ENCODE data around the gene PPP6R3. TPM values are rescaled to one million over a fixed set of nuclear protein-coding genes. Genes with fewer than 3 reads are reported as not detected.

Gene PPP6R3
- total and polyA plus RNA-seq, 12 donors, result 40.2 to 180 (median 89.0) TPM

- TF ChIP-seq POLR2A (IDR thresholded peaks at IDR 0.05) (no peak), CTCF (IDR thresholded peaks at IDR 0.05) (no peak)
- Histone ChIP-seq H3K27ac (peak overlapping the region in 1 of 5 donors; percentile 2), H3K36me3 (replicated peaks in 1 of 2) (peaks cover 0 to 17% of the 10 kb centered on the region in 2 donors), H3K4me1 (replicated peaks in 1 of 2) (peaks cover 5 to 38% of the 10 kb centered on the region in 2 donors), H3K4me3 (no peak overlapping the region), H3K9me3 (replicated peaks in 1 of 3) (no peaks in the 10 kb centered on the region), H3K27me3 (no peaks in the 10 kb centered on the region)
- DNase-seq, result no peak
- intact Hi-C loops (cut with DNase I), result no loop called here
- WGBS, 4 donors, result 84 to 94% (median 89%) methylated on average over 7 of the region's 7 CpGs
These were observed 90.7 kb downstream of the PPP6R3 start for GRCh38 chr11:68551223-68551622.

- H3K9me3 ChIP-seq (replicated peaks in 1 of 3), result no peaks in the 10 kb centered on the region
- DNase-seq, result no peak
- peaks cover 0 to 17% of the 10 kb centered on the region in 2 donors for H3K36me3 ChIP-seq (replicated peaks in 1 of 2)
- 86 to 98% (median 94%) methylated on average over 3 of the region's 3 CpGs for WGBS, 4 donors
- intact Hi-C loops (cut with DNase I), result no loop called here
- no peak overlapping the region for H3K4me3 ChIP-seq
- H3K27me3 ChIP-seq, result no peaks in the 10 kb centered on the region
- peaks cover 5 to 33% of the 10 kb centered on the region in 2 donors for H3K4me1 ChIP-seq (replicated peaks in 1 of 2)
- TF ChIP-seq POLR2A (IDR thresholded peaks at IDR 0.05), result no peak
- TF ChIP-seq CTCF (IDR thresholded peaks at IDR 0.05), result no peak
- no peak overlapping the region for H3K27ac ChIP-seq
These were observed 91.2 kb downstream of the PPP6R3 start for GRCh38 chr11:68551777-68552176.

GRCh38 chr11:68552542-68552941 lies 92.0 kb downstream of the PPP6R3 start:
- intact Hi-C loops (cut with DNase I), result no loop called here
- WGBS, 4 donors, result 70 to 92% (median 82%) methylated on average over 1 to 2 of the region's 2 CpGs
- peaks cover 0 to 17% of the 10 kb centered on the region in 2 donors for H3K36me3 ChIP-seq (replicated peaks in 1 of 2)

GRCh38 chr11:68560216-68560615 lies 99.7 kb downstream of the PPP6R3 start:
- DNase-seq, result no peak
- no peak for TF ChIP-seq CTCF (IDR thresholded peaks at IDR 0.05)
- no peak for TF ChIP-seq POLR2A (IDR thresholded peaks at IDR 0.05)
- no peaks in the 10 kb centered on the region for H3K4me1 ChIP-seq (replicated peaks in 1 of 2)
- 82 to 91% (median 90%) methylated on average over 1 of the region's 1 CpG for WGBS, 4 donors
- intact Hi-C loops (cut with DNase I), result no loop called here
- no peak overlapping the region for H3K4me3 ChIP-seq
- H3K9me3 ChIP-seq (replicated peaks in 1 of 3), result no peaks in the 10 kb centered on the region
- H3K27ac ChIP-seq, result no peak overlapping the region
- H3K27me3 ChIP-seq, result no peaks in the 10 kb centered on the region
- peaks cover 0 to 25% of the 10 kb centered on the region in 2 donors for H3K36me3 ChIP-seq (replicated peaks in 1 of 2)

More at GRCh38 chr11:68552542-68552941, 92.0 kb downstream of the PPP6R3 start:
- no peak overlapping the region for H3K4me3 ChIP-seq
- TF ChIP-seq CTCF (IDR thresholded peaks at IDR 0.05) (no peak), POLR2A (IDR thresholded peaks at IDR 0.05) (no peak)
- no peaks in the 10 kb centered on the region for H3K9me3 ChIP-seq (replicated peaks in 1 of 3)
- H3K27me3 ChIP-seq, result no peaks in the 10 kb centered on the region
- peaks cover 5 to 29% of the 10 kb centered on the region in 2 donors for H3K4me1 ChIP-seq (replicated peaks in 1 of 2)
- DNase-seq, result no peak
- H3K27ac ChIP-seq, result no peak overlapping the region
